ENCODE measurements around the gene GFOD2.

DNA sequence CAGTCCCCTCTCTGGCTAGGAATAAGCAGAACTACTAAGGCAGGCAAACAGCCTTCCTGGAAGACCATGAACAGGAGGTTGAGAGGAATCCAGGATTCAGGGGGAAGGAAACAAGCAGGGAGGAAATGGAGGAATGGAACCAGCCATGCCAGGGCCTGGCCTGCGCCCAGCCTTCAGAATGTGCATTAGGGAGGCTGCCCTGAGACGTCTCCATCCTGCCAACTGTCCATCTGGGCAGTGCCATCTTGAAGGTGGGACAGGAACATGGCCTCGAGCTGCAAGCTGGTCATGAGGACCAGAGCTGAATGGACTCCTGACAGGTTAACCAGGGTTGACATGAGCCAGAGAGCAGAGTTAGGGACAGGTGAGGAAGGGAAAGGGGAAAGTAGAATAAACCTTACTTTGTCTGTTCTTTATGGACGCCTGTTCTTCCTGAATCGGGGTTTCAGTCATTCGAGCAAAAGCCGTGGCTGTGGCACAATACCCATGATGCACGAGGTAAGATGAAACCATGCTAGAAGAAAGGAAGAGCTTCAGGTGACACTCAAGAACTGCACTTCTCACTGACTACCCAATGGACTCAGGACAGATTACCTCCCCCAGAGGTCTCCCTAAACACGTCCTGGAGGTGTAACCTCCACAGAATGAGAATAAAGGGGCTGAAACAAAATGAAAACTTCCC is 12.1 kb upstream of the GFOD2 start:
- TF ChIP-seq, protein P1, sequence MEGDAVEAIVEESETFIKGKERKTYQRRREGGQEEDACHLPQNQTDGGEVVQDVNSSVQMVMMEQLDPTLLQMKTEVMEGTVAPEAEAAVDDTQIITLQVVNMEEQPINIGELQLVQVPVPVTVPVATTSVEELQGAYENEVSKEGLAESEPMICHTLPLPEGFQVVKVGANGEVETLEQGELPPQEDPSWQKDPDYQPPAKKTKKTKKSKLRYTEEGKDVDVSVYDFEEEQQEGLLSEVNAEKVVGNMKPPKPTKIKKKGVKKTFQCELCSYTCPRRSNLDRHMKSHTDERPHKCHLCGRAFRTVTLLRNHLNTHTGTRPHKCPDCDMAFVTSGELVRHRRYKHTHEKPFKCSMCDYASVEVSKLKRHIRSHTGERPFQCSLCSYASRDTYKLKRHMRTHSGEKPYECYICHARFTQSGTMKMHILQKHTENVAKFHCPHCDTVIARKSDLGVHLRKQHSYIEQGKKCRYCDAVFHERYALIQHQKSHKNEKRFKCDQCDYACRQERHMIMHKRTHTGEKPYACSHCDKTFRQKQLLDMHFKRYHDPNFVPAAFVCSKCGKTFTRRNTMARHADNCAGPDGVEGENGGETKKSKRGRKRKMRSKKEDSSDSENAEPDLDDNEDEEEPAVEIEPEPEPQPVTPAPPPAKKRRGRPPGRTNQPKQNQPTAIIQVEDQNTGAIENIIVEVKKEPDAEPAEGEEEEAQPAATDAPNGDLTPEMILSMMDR (IDR thresholded peaks at IDR 0.05) = no peak
- TF ChIP-seq POLR2A (IDR thresholded peaks at IDR 0.05) = no peak
